Measurements from ENCODE around the gene ARHGAP26. TPM values are rescaled to one million over a fixed set of nuclear protein-coding genes. Genes with fewer than 3 reads are reported as not detected.

Gene ARHGAP26
- total and polyA plus RNA-seq, 9 donors = 1.9 to 47.1 (median 12.0) TPM

DNA sequence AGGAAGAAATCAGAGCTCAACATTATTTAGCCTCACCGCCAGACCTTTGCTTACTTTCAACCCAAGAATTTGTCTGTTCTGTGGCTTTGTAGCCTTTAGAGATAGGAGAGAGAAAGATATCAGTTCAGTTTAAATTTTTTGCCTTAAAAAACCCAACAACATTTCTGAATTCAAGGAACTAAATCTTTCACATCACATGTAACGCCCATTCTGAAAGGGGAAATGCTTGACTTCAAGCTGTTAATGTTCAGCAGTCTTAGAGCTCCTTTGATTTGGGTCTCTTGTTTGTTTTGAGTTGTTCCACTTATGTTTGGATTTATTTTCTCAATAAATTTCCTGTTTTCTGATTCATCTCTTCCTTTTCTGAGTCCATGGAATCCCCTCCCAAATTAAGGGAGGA lies 294.5 kb downstream of the ARHGAP26 start:
- intact Hi-C loops (cut with DNase I) = no loop called here
- 6 to 10% (median 8%) methylated on average over 2 of the region's 2 CpGs for WGBS, 3 donors
- TF ChIP-seq EP300 (IDR thresholded peaks at IDR 0.05) (no peak), POLR2A (IDR thresholded peaks at IDR 0.05) (no peak)
- TF ChIP-seq, protein P1, sequence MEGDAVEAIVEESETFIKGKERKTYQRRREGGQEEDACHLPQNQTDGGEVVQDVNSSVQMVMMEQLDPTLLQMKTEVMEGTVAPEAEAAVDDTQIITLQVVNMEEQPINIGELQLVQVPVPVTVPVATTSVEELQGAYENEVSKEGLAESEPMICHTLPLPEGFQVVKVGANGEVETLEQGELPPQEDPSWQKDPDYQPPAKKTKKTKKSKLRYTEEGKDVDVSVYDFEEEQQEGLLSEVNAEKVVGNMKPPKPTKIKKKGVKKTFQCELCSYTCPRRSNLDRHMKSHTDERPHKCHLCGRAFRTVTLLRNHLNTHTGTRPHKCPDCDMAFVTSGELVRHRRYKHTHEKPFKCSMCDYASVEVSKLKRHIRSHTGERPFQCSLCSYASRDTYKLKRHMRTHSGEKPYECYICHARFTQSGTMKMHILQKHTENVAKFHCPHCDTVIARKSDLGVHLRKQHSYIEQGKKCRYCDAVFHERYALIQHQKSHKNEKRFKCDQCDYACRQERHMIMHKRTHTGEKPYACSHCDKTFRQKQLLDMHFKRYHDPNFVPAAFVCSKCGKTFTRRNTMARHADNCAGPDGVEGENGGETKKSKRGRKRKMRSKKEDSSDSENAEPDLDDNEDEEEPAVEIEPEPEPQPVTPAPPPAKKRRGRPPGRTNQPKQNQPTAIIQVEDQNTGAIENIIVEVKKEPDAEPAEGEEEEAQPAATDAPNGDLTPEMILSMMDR (IDR thresholded peaks at IDR 0.05) = no peak
- DNase-seq = no peak
- Histone ChIP-seq H3K4me3 (no peak overlapping the region), H3K9me3 (no peaks in the 10 kb centered on the region), H3K4me1 (ENCODE audit: insufficient read depth) (peaks cover 17% of the 10 kb centered on the region), H3K36me3 (no peaks in the 10 kb centered on the region), H3K27me3 (no peaks in the 10 kb centered on the region), H3K27ac (no peak overlapping the region)

DNA sequence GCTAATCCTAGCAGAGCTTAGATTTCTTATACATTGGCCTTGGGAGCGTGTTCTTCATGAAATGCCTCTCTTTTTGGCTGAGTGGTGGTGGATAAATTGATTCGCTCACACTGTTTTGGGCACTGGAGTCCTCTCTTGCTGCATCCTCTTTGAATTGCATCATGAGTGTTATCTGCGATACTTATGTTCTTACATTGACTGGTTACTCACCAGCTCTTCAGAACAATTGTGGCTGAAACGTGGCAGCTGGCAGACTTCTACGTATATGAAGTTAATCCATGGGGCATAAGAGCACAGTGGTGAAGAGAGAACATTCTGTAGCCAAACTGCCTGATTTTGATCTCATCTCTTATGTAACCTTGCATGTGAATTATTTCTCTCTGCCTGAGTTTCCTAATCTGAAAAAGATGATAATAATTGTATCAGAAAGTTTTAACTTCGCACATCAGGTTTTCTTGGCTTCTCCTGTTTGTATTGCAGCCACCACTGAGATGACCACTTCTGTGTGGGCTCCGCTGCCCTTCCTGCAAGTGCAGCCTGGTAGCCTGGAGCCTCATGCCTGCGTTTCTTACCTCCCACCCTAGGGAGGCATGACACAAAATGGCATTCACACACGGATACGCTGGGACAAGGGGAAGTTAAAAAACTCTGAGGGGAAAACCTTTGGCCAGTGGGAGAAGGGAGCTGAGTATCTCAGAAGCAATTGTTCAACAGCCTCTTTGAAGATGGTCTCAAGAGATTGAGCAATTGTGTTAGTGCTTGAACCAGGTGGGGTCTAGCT lies 295.2 kb downstream of the ARHGAP26 start:
- no peaks in the 10 kb centered on the region for H3K9me3 ChIP-seq
- no peaks in the 10 kb centered on the region for H3K27me3 ChIP-seq
- DNase-seq = no peak
- TF ChIP-seq, protein P1 (IDR thresholded peaks at IDR 0.05) = no peak
- TF ChIP-seq EP300 (IDR thresholded peaks at IDR 0.05) = no peak
- no peak for TF ChIP-seq POLR2A (IDR thresholded peaks at IDR 0.05)
- no peak overlapping the region for H3K27ac ChIP-seq
- intact Hi-C loops (cut with DNase I) = no loop called here
- H3K36me3 ChIP-seq = no peaks in the 10 kb centered on the region
- H3K4me1 ChIP-seq (ENCODE audit: insufficient read depth) = peaks cover 17% of the 10 kb centered on the region
- H3K4me3 ChIP-seq = no peak overlapping the region
- WGBS, 3 donors = 59 to 64% (median 61%) methylated on average over 10 of the region's 10 CpGs

DNA sequence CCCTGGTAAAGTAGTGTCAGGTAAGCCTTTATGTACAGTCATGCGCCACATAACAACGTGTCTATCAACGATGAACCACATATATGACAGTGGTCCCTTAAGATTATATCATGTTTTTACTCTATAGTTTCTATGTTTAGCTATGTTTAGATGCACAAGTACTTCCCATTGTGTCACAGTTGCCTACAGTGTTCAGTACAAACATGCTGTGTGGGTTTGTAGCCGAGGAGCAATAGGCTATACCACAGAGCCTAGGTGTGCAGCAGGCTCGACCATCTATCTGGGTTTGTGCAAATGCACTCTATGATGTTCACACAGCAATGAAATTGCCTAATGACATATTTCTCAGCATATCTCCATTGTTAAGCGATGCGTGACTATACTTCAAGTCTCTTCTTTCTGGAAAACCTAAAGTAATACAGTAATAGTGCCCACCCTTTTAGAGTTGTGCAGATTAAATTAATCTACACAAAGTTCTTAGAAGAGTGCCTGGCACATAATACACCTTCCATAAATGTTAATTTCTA lies 295.9 kb downstream of the ARHGAP26 start:
- Histone ChIP-seq H3K9me3 (no peaks in the 10 kb centered on the region), H3K27ac (no peak overlapping the region), H3K36me3 (no peaks in the 10 kb centered on the region), H3K4me3 (no peak overlapping the region), H3K4me1 (ENCODE audit: insufficient read depth) (peaks cover 17% of the 10 kb centered on the region), H3K27me3 (no peaks in the 10 kb centered on the region)
- TF ChIP-seq EP300 (IDR thresholded peaks at IDR 0.05) (no peak), POLR2A (IDR thresholded peaks at IDR 0.05) (no peak)
- TF ChIP-seq, protein P1 (IDR thresholded peaks at IDR 0.05) = no peak
- intact Hi-C loops (cut with DNase I) = no loop called here
- WGBS, 3 donors = 97 to 98% (median 97%) methylated on average over 7 of the region's 7 CpGs
- DNase-seq = no peak

DNA sequence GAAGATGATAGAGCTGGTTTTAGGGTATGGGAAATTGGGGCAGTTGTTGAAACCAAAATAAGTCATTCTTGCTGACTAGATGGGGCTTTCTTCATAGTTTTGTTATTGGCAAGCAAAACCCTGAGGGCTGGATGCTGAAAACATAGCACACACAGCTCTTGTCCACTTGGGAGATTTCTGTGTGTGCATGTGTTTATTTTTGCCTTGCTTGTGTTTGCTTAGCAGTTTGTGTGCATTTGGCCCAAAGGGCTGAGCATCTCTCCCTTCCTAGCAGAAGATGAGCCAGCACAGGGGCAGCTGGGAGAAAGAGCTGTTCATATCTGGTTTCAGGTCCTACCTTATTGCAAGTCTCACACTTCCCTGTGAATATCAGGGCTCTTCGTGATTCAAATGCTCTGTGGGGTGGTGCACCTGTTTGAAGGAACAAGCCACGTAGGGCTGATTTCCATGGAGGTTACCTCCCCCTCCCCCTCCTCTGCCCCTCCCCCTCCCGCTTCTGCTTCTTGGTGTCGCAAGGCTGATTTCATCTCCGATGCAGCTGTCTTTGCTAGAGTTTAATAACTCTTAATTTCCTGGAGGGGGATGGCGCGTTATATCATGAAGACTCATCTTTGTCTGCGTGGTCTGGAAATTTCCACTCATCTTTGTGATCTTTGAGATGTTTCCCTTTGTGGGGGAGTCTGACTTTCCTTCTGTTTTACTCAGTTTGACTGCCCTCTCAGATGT lies 296.5 kb downstream of the ARHGAP26 start:
- 80 to 88% (median 86%) methylated on average over 8 of the region's 8 CpGs for WGBS, 3 donors
- no peak overlapping the region for H3K27ac ChIP-seq
- no peak for DNase-seq

More for the DNA sequence above, 296.5 kb downstream of the ARHGAP26 start:
- H3K4me3 ChIP-seq = no peak overlapping the region
- TF ChIP-seq POLR2A (IDR thresholded peaks at IDR 0.05) (no peak), EP300 (IDR thresholded peaks at IDR 0.05) (no peak)
- TF ChIP-seq, protein P1 (IDR thresholded peaks at IDR 0.05) = no peak
- no peaks in the 10 kb centered on the region for H3K9me3 ChIP-seq
- H3K27me3 ChIP-seq = no peaks in the 10 kb centered on the region
- peaks cover 15% of the 10 kb centered on the region for H3K4me1 ChIP-seq (ENCODE audit: insufficient read depth)
- H3K36me3 ChIP-seq = no peaks in the 10 kb centered on the region
- intact Hi-C loops (cut with DNase I) = no loop called here
